GM18498 (cell line): ENCODE data around the gene PRKCE.
A peak's percentile ranks its signal among the peaks of the same experiment; 100 is the strongest.

ENCODE experiments used
- ATAC-seq: cut with Tn5 transposase; IDR thresholded peaks from one replicate; pipeline ENCODE4 v1.9.1; 2021; ENCODE audit warnings: mild to moderate bottlenecking, moderate library complexity; ENCODE audit not compliant: unreplicated experiment

The PRKCE gene

GRCh38 chr2:46229134-46230063, 577.9 kb downstream of the PRKCE start:
- ATAC-seq, result peak; percentile 68

GRCh38 chr2:46230115-46230571, 578.7 kb downstream of the PRKCE start:
- ATAC-seq, result peak; percentile 62

GRCh38 chr2:46230677-46231425, 579.4 kb downstream of the PRKCE start:
- ATAC-seq, result no peak

GRCh38 chr2:46231721-46232120, 580.2 kb downstream of the PRKCE start:
- no peak for ATAC-seq

GRCh38 chr2:46232860-46233259, 581.4 kb downstream of the PRKCE start:
- no peak for ATAC-seq

GRCh38 chr2:46236006-46236875, 584.8 kb downstream of the PRKCE start:
- no peak for ATAC-seq

GRCh38 chr2:46236876-46237859, 585.7 kb downstream of the PRKCE start:
- no peak for ATAC-seq
